ENCODE measurements around the gene TRAF3. TPM values are rescaled to one million over a fixed set of nuclear protein-coding genes. Genes with fewer than 3 reads are reported as not detected.

Gene TRAF3
- total and polyA plus RNA-seq, 10 donors = 11.1 to 61.5 (median 39.1) TPM

DNA sequence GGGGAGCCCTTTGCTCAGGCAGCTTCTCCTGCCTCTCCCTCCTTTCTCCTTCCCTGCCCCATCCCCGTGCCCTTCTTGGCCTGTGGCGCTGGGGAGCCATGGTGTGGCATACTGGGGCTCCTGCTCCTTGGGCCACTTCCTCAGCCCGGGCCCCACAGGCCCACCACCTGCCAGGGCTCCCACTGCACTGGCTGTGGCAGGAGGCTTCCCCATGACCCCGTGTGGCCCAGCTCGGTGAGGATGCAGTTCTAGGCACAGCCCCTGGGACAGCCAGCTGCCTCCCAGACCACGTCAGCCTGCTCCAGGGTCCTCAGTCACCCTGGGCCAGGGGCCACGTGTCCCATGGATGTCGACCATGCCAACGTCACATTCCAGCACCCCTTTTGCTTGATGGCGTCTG, 132.2 kb downstream of the TRAF3 start:
- peak; percentile 70 for DNase-seq
- 80 to 97% (median 91%) methylated on average over 7 to 10 of the region's 10 CpGs for WGBS, 5 donors
- TF ChIP-seq POLR2A (IDR thresholded peaks at IDR 0.05) (no peak), POLR2AphosphoS5 (IDR thresholded peaks at IDR 0.05) (peak in 1 of 3 donors; percentile 17)
- no peaks in the 10 kb centered on the region for H3K27me3 ChIP-seq (replicated peaks in 1 of 7)
- no peak overlapping the region for H3K4me3 ChIP-seq
- H3K9me3 ChIP-seq = no peaks in the 10 kb centered on the region
- intact Hi-C loops (cut with DNase I; ENCODE audit: low total_unique reads) = no loop called here
- H3K36me3 ChIP-seq = peaks cover 3 to 92% (median 48%) of the 10 kb centered on the region in 6 donors
- peaks cover 1 to 23% (median 8%) of the 10 kb centered on the region in 6 donors for H3K4me1 ChIP-seq
- H3K27ac ChIP-seq = no peak overlapping the region

GRCh38 chr14:102909911-102910310, 132.7 kb downstream of the TRAF3 start:
- TF ChIP-seq CTCF (IDR thresholded peaks at IDR 0.05 in 8 of 11, conservative IDR thresholded peaks at IDR 0.05 in 3 of 11) = no peak
- no peaks in the 10 kb centered on the region for H3K9me3 ChIP-seq
- H3K27ac ChIP-seq = no peak overlapping the region
- 72 to 88% (median 83%) methylated on average over 10 of the region's 10 CpGs for WGBS, 5 donors
- H3K36me3 ChIP-seq = peaks cover 3 to 87% (median 45%) of the 10 kb centered on the region in 6 donors
- no peaks in the 10 kb centered on the region for H3K27me3 ChIP-seq (replicated peaks in 1 of 7)
- H3K4me3 ChIP-seq = no peak overlapping the region
- DNase-seq = peak; percentile 50
- peaks cover 6 to 27% (median 12%) of the 10 kb centered on the region in 6 donors for H3K4me1 ChIP-seq
- intact Hi-C loops (cut with DNase I; ENCODE audit: low total_unique reads) = no loop called here

DNA sequence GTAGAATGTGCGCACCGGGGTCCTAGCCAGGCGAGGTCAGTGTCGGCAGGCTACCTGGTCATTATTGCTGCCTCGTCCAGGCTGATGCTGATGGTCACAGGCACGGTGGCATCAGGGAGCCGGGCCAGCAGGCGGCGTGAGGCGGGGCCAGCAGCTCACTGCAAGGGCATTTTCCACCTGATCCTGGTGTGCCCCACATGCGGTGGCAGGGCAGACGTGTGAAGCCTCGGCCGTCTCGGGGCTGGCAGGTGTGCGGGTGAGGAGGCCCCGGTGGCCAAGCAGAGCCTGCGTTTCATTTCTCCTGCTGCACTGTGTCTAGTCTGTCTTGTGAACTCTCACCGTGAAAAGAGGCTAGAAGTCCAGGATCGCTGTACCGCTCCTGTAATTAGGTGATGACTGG, 133.2 kb downstream of the TRAF3 start:
- Histone ChIP-seq H3K4me3 (no peak overlapping the region), H3K36me3 (peaks cover 3 to 82% (median 40%) of the 10 kb centered on the region in 6 donors), H3K27me3 (replicated peaks in 1 of 7) (no peaks in the 10 kb centered on the region), H3K9me3 (no peaks in the 10 kb centered on the region), H3K4me1 (peaks cover 8 to 33% (median 18%) of the 10 kb centered on the region in 6 donors), H3K27ac (no peak overlapping the region)
- WGBS, 5 donors = 88 to 95% (median 90%) methylated on average over 17 to 21 of the region's 21 CpGs
- DNase-seq = peak; percentile 45
- intact Hi-C loops (cut with DNase I; ENCODE audit: low total_unique reads) = no loop called here
- TF ChIP-seq POLR2AphosphoS5 (IDR thresholded peaks at IDR 0.05) (peak in 1 of 3 donors; percentile 23), POLR2A (IDR thresholded peaks at IDR 0.05) (no peak)

DNA sequence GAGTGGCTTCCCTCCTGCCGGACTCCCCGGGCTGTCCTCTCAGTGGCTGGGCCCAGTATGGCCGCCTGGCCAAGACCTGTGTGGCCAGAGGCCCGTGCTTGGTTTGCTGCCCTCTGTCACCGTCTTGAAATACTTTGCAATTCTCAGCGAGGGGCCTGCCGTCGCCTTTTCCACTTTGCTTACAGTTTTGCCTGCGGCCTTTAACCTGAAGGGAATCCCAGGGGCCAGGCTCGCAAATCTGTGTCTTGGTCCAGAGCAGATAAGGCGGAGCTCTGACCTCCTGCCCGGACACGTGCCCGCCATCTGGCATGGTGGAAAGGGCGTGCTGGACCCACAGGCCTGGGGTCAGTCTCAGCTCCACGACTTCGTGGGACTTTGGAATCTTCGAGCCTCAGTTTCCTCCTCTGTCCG, 134.3 kb downstream of the TRAF3 start:
- no peak overlapping the region for H3K27ac ChIP-seq
- H3K4me3 ChIP-seq = no peak overlapping the region
- H3K27me3 ChIP-seq (replicated peaks in 1 of 7) = no peaks in the 10 kb centered on the region
- no peak for TF ChIP-seq POLR2AphosphoS5 (IDR thresholded peaks at IDR 0.05)
- no peak for TF ChIP-seq CTCF (IDR thresholded peaks at IDR 0.05 in 8 of 11, conservative IDR thresholded peaks at IDR 0.05 in 3 of 11)
- no peak for TF ChIP-seq POLR2A (IDR thresholded peaks at IDR 0.05)
- H3K36me3 ChIP-seq = peaks cover 3 to 71% (median 30%) of the 10 kb centered on the region in 6 donors
- DNase-seq = peak; percentile 56
- peaks cover 8 to 44% (median 28%) of the 10 kb centered on the region in 6 donors for H3K4me1 ChIP-seq
- no peaks in the 10 kb centered on the region for H3K9me3 ChIP-seq
- WGBS, 5 donors = 88 to 96% (median 90%) methylated on average over 19 of the region's 19 CpGs
- intact Hi-C loops (cut with DNase I; ENCODE audit: low total_unique reads) = no loop called here

GRCh38 chr14:102911991-102912761, 134.9 kb downstream of the TRAF3 start:
- intact Hi-C loops (cut with DNase I; ENCODE audit: low total_unique reads) = no loop called here
- WGBS, 5 donors = 90 to 94% (median 94%) methylated on average over 11 to 21 of the region's 21 CpGs

More at GRCh38 chr14:102911991-102912761, 134.9 kb downstream of the TRAF3 start:
- no peak overlapping the region for H3K4me3 ChIP-seq
- no peaks in the 10 kb centered on the region for H3K9me3 ChIP-seq
- no peak overlapping the region for H3K27ac ChIP-seq
- H3K36me3 ChIP-seq = peaks cover 3 to 65% (median 24%) of the 10 kb centered on the region in 6 donors
- DNase-seq = peak; percentile 69
- TF ChIP-seq POLR2A (IDR thresholded peaks at IDR 0.05) = no peak
- peak in 2 of 3 donors; percentile 5 to 52 for TF ChIP-seq POLR2AphosphoS5 (IDR thresholded peaks at IDR 0.05)
- no peak for TF ChIP-seq CTCF (IDR thresholded peaks at IDR 0.05 in 8 of 11, conservative IDR thresholded peaks at IDR 0.05 in 3 of 11)
- H3K27me3 ChIP-seq (replicated peaks in 1 of 7) = no peaks in the 10 kb centered on the region
- H3K4me1 ChIP-seq = peaks cover 8 to 46% (median 33%) of the 10 kb centered on the region in 6 donors

All from spleen (tissue), 11 donors.